ENCODE results near the gene RXRB. TPM values are rescaled to one million over a fixed set of nuclear protein-coding genes. Genes with fewer than 3 reads are reported as not detected.

Gene RXRB
- total and polyA plus RNA-seq, 7 donors: 15.6 to 33.2 (median 28.5) TPM

GRCh38 chr6:33206027-33206863, 5.8 kb upstream of the RXRB start:
- TF ChIP-seq CTCF (IDR thresholded peaks at IDR 0.05) (no peak), POLR2A (IDR thresholded peaks at IDR 0.05) (no peak), POLR2AphosphoS5 (IDR thresholded peaks at IDR 0.05) (no peak), EP300 (IDR thresholded peaks at IDR 0.05) (no peak)
- intact Hi-C loops (cut with DNase I): loop anchor here (5.0 to 10.0 kb wide), 3 partner anchors 219 to 1011 kb away; partner anchors contain the start of genes GPSM3, PBX2, PSMB9 and SYNGAP1
- H3K4me3 ChIP-seq: no peak overlapping the region
- no peak overlapping the region for H3K27ac ChIP-seq
- no peaks in the 10 kb centered on the region for H3K27me3 ChIP-seq
- peaks cover 0 to 59% (median 43%) of the 10 kb centered on the region in 4 donors for H3K4me1 ChIP-seq
- H3K36me3 ChIP-seq: peaks cover 13 to 43% (median 19%) of the 10 kb centered on the region in 4 donors
- H3K9me3 ChIP-seq: no peaks in the 10 kb centered on the region
- DNase-seq: no peak
- WGBS, 2 donors: 88 to 89% methylated on average over 3 of the region's 3 CpGs

- H3K4me3 ChIP-seq: peak overlapping the region; percentile 43 to 68 (median 64)
- peaks cover 0 to 62% (median 45%) of the 10 kb centered on the region in 4 donors for H3K4me1 ChIP-seq
- peak overlapping the region in 2 of 4 donors; percentile 71 to 76 for H3K27ac ChIP-seq
- intact Hi-C loops (cut with DNase I): loop anchor here (5.0 to 10.0 kb wide), 3 partner anchors 219 to 1011 kb away; partner anchors contain the start of genes GPSM3, PBX2, PSMB9 and SYNGAP1
- TF ChIP-seq CTCF (IDR thresholded peaks at IDR 0.05): no peak
- no peak for TF ChIP-seq EP300 (IDR thresholded peaks at IDR 0.05)
- TF ChIP-seq POLR2AphosphoS5 (IDR thresholded peaks at IDR 0.05): no peak
- TF ChIP-seq POLR2A (IDR thresholded peaks at IDR 0.05): no peak
- H3K9me3 ChIP-seq: no peaks in the 10 kb centered on the region
- H3K27me3 ChIP-seq: no peaks in the 10 kb centered on the region
- peak; percentile 58 for DNase-seq
- peaks cover 10 to 34% (median 19%) of the 10 kb centered on the region in 4 donors for H3K36me3 ChIP-seq
- WGBS, 2 donors: 45 to 46% methylated on average over 17 of the region's 17 CpGs
Measured at GRCh38 chr6:33205191-33206026, 4.9 kb upstream of the RXRB start.

GRCh38 chr6:33204415-33205190, 4.1 kb upstream of the RXRB start, which contains the start of gene HSD17B8:
TSS of gene HSD17B8 (plus strand) at chr6:33204655. CDS start at chr6:33204669, 14 bp downstream.
- no peaks in the 10 kb centered on the region for H3K27me3 ChIP-seq
- H3K9me3 ChIP-seq: no peaks in the 10 kb centered on the region
- TF ChIP-seq POLR2AphosphoS5 (IDR thresholded peaks at IDR 0.05) (peak in 3 of 4 donors; percentile 43 to 64 (median 61)), CTCF (IDR thresholded peaks at IDR 0.05) (no peak), POLR2A (IDR thresholded peaks at IDR 0.05) (peak in 1 of 2 donors; percentile 45), EP300 (IDR thresholded peaks at IDR 0.05) (no peak)
- peaks cover 0 to 64% (median 46%) of the 10 kb centered on the region in 4 donors for H3K4me1 ChIP-seq
- peaks cover 9 to 26% (median 14%) of the 10 kb centered on the region in 4 donors for H3K36me3 ChIP-seq
- intact Hi-C loops (cut with DNase I): loop anchor here (5.0 to 10.0 kb wide), 6 partner anchors 68 to 1010 kb away; partner anchors contain the start of genes BRD2, GPSM3, PBX2 and PSMB9
- WGBS, 2 donors: 0 to 1% methylated on average over 48 of the region's 48 CpGs
- H3K27ac ChIP-seq: peak within 1 kb of the TSS; percentile 55 to 76 (median 74)
- H3K4me3 ChIP-seq: peak within 1 kb of the TSS; percentile 43 to 68 (median 64)
- peak; percentile 97 for DNase-seq

GRCh38 chr6:33204165-33204414, 3.6 kb upstream of the RXRB start:
- Histone ChIP-seq H3K4me1 (peaks cover 0 to 65% (median 49%) of the 10 kb centered on the region in 4 donors), H3K36me3 (peaks cover 9 to 22% (median 14%) of the 10 kb centered on the region in 4 donors), H3K9me3 (no peaks in the 10 kb centered on the region), H3K27ac (peak overlapping the region in 3 of 4 donors; percentile 71 to 76 (median 76)), H3K27me3 (no peaks in the 10 kb centered on the region), H3K4me3 (peak overlapping the region; percentile 43 to 68 (median 64))
- intact Hi-C loops (cut with DNase I): loop anchor here (5.0 to 10.0 kb wide), 5 partner anchors 68 to 1009 kb away; partner anchors contain the start of genes BRD2, GPSM3, PBX2 and RPS18
- no peak for TF ChIP-seq EP300 (IDR thresholded peaks at IDR 0.05)
- TF ChIP-seq CTCF (IDR thresholded peaks at IDR 0.05): no peak
- no peak for TF ChIP-seq POLR2A (IDR thresholded peaks at IDR 0.05)
- no peak for TF ChIP-seq POLR2AphosphoS5 (IDR thresholded peaks at IDR 0.05)
- DNase-seq: no peak
- 0 to 2% methylated on average over 4 of the region's 4 CpGs for WGBS, 2 donors

Data from sigmoid colon (tissue), 7 donors.